ENCODE results near the gene CLEC1A. TPM values are rescaled to one million over a fixed set of nuclear protein-coding genes. Genes with fewer than 3 reads are reported as not detected.

CLEC1A gene
- total RNA-seq, 2 experiments from 2014 or later: not detected

- no peaks in the 10 kb centered on the region for H3K36me3 Mint-ChIP-seq
- H3K4me1 Mint-ChIP-seq: no peaks in the 10 kb centered on the region
- no peak overlapping the region for H3K27ac Mint-ChIP-seq
- H3K9me3 Mint-ChIP-seq: no peaks in the 10 kb centered on the region
- ATAC-seq (ENCODE audit: low read depth): no peak
- no peaks in the 10 kb centered on the region for H3K27me3 Mint-ChIP-seq
- DNase-seq: no peak
- no peak overlapping the region for H3K4me3 Mint-ChIP-seq
- POLR2A ChIA-PET: no interaction called here
These were observed 20.3 kb upstream of the CLEC1A start for GRCh38 chr12:10119066-10119465.

GRCh38 chr12:10115890-10116289, 17.1 kb upstream of the CLEC1A start:
- Mint-ChIP-seq H3K9me3 (peaks cover 1% of the 10 kb centered on the region), H3K27ac (no peak overlapping the region), H3K4me3 (no peak overlapping the region), H3K36me3 (no peaks in the 10 kb centered on the region), H3K4me1 (no peaks in the 10 kb centered on the region), H3K27me3 (peaks cover 3% of the 10 kb centered on the region)
- POLR2A ChIA-PET: no interaction called here
- DNase-seq: no peak
- no peak for ATAC-seq (ENCODE audit: low read depth)

- ATAC-seq (ENCODE audit: low read depth) (no peak), DNase-seq (no peak)
- Mint-ChIP-seq H3K27me3 (peaks cover 3% of the 10 kb centered on the region), H3K4me3 (no peak overlapping the region), H3K4me1 (no peaks in the 10 kb centered on the region), H3K27ac (no peak overlapping the region), H3K36me3 (no peaks in the 10 kb centered on the region), H3K9me3 (peaks cover 2% of the 10 kb centered on the region)
- POLR2A ChIA-PET: no interaction called here
These were observed 16.5 kb upstream of the CLEC1A start for GRCh38 chr12:10115311-10115710.

GRCh38 chr12:10113920-10114319, 15.1 kb upstream of the CLEC1A start:
- Mint-ChIP-seq H3K36me3 (no peaks in the 10 kb centered on the region), H3K27ac (no peak overlapping the region), H3K4me3 (no peak overlapping the region), H3K9me3 (peaks cover 2% of the 10 kb centered on the region), H3K27me3 (peaks cover 9% of the 10 kb centered on the region), H3K4me1 (no peaks in the 10 kb centered on the region)
- ATAC-seq (ENCODE audit: low read depth) (no peak), DNase-seq (no peak)
- POLR2A ChIA-PET: no interaction called here

- Mint-ChIP-seq H3K9me3 (peaks cover 2% of the 10 kb centered on the region), H3K4me3 (no peak overlapping the region), H3K27me3 (peaks cover 11% of the 10 kb centered on the region)
These were observed 14.3 kb upstream of the CLEC1A start for GRCh38 chr12:10113075-10113474.

GRCh38 chr12:10111451-10111850, 12.7 kb upstream of the CLEC1A start:
- no peaks in the 10 kb centered on the region for H3K36me3 Mint-ChIP-seq
- no peak overlapping the region for H3K27ac Mint-ChIP-seq
- no peak overlapping the region for H3K4me3 Mint-ChIP-seq
- POLR2A ChIA-PET: no interaction called here
- ATAC-seq (ENCODE audit: low read depth): no peak
- no peak for DNase-seq
- no peaks in the 10 kb centered on the region for H3K4me1 Mint-ChIP-seq
- H3K9me3 Mint-ChIP-seq: peaks cover 2% of the 10 kb centered on the region
- H3K27me3 Mint-ChIP-seq: peaks cover 15% of the 10 kb centered on the region

More at GRCh38 chr12:10113075-10113474, 14.3 kb upstream of the CLEC1A start:
- ATAC-seq (ENCODE audit: low read depth): no peak
- Mint-ChIP-seq H3K4me1 (no peaks in the 10 kb centered on the region), H3K36me3 (no peaks in the 10 kb centered on the region), H3K27ac (no peak overlapping the region)
- no peak for DNase-seq
- POLR2A ChIA-PET: no interaction called here

- Mint-ChIP-seq H3K36me3 (no peaks in the 10 kb centered on the region), H3K9me3 (peaks cover 8% of the 10 kb centered on the region), H3K4me1 (no peaks in the 10 kb centered on the region), H3K27me3 (peaks cover 24% of the 10 kb centered on the region), H3K4me3 (no peak overlapping the region), H3K27ac (no peak overlapping the region)
- no peak for DNase-seq
- POLR2A ChIA-PET: no interaction called here
- no peak for ATAC-seq (ENCODE audit: low read depth)
These were observed 11.6 kb upstream of the CLEC1A start for GRCh38 chr12:10110256-10110844.

GRCh38 chr12:10102322-10102721, 3.5 kb upstream of the CLEC1A start:
- ATAC-seq (ENCODE audit: low read depth) (no peak), DNase-seq (no peak)
- Mint-ChIP-seq H3K27me3 (peaks cover 38% of the 10 kb centered on the region), H3K9me3 (peaks cover 16% of the 10 kb centered on the region), H3K36me3 (peaks cover 2% of the 10 kb centered on the region), H3K27ac (no peak overlapping the region), H3K4me1 (peaks cover 8% of the 10 kb centered on the region), H3K4me3 (no peak overlapping the region)
- POLR2A ChIA-PET: interaction anchor here (0.6 kb wide), 1 partner anchor 93 kb away, joined by 4 read pairs; no protein-coding TSS in a partner anchor

GRCh38 chr12:10101648-10102220, 2.9 kb upstream of the CLEC1A start:
- ATAC-seq (ENCODE audit: low read depth) (peak; percentile 36), DNase-seq (no peak)
- POLR2A ChIA-PET: interaction anchor here (0.6 kb wide), 1 partner anchor 92 kb away, joined by 4 read pairs; no protein-coding TSS in a partner anchor
- no peak overlapping the region for H3K4me3 Mint-ChIP-seq
- peaks cover 8% of the 10 kb centered on the region for H3K4me1 Mint-ChIP-seq
- H3K9me3 Mint-ChIP-seq: peaks cover 16% of the 10 kb centered on the region
- peaks cover 2% of the 10 kb centered on the region for H3K36me3 Mint-ChIP-seq
- H3K27ac Mint-ChIP-seq: no peak overlapping the region
- H3K27me3 Mint-ChIP-seq: peaks cover 37% of the 10 kb centered on the region

- H3K9me3 Mint-ChIP-seq: peaks cover 15% of the 10 kb centered on the region
- H3K4me1 Mint-ChIP-seq: peaks cover 8% of the 10 kb centered on the region
- DNase-seq (no peak), ATAC-seq (ENCODE audit: low read depth) (no peak)
- no peak overlapping the region for H3K27ac Mint-ChIP-seq
- no peak overlapping the region for H3K4me3 Mint-ChIP-seq
- H3K27me3 Mint-ChIP-seq: peaks cover 36% of the 10 kb centered on the region
- H3K36me3 Mint-ChIP-seq: peaks cover 2% of the 10 kb centered on the region
- POLR2A ChIA-PET: no interaction called here
These were observed 2.3 kb upstream of the CLEC1A start for GRCh38 chr12:10101042-10101579.

- Mint-ChIP-seq H3K9me3 (no peaks in the 10 kb centered on the region), H3K27me3 (peaks cover 9% of the 10 kb centered on the region), H3K4me3 (no peak overlapping the region), H3K36me3 (no peaks in the 10 kb centered on the region), H3K27ac (no peak overlapping the region), H3K4me1 (peaks cover 8% of the 10 kb centered on the region)
- no peak for DNase-seq
- POLR2A ChIA-PET: no interaction called here
- ATAC-seq (ENCODE audit: low read depth): no peak
These were observed 1.3 kb downstream of the CLEC1A start for GRCh38 chr12:10097521-10097920.

GRCh38 chr12:10095971-10096370, 2.8 kb downstream of the CLEC1A start:
- Mint-ChIP-seq H3K9me3 (no peaks in the 10 kb centered on the region), H3K27ac (no peak overlapping the region), H3K36me3 (no peaks in the 10 kb centered on the region), H3K4me1 (peaks cover 1% of the 10 kb centered on the region), H3K4me3 (no peak overlapping the region), H3K27me3 (peaks cover 9% of the 10 kb centered on the region)
- POLR2A ChIA-PET: no interaction called here
- ATAC-seq (ENCODE audit: low read depth) (no peak), DNase-seq (no peak)

- POLR2A ChIA-PET: no interaction called here
- ATAC-seq (ENCODE audit: low read depth): no peak
- Mint-ChIP-seq H3K4me3 (no peak overlapping the region), H3K36me3 (no peaks in the 10 kb centered on the region), H3K4me1 (peaks cover 3% of the 10 kb centered on the region), H3K27me3 (peaks cover 9% of the 10 kb centered on the region), H3K9me3 (no peaks in the 10 kb centered on the region), H3K27ac (no peak overlapping the region)
- DNase-seq: no peak
These were observed 4.0 kb downstream of the CLEC1A start for GRCh38 chr12:10094646-10095395.
